Tibial nerve (tissue), 4 donors: ENCODE measurements around the gene EFNB1. TPM values are rescaled to one million over a fixed set of nuclear protein-coding genes. Genes with fewer than 3 reads are reported as not detected.

ENCODE experiments used
- DNase-seq, 2 donors: peaks; one replicate each; pipeline ENCODE4 v3.0.0-alpha.2; 2019; ENCODE audit warnings: low spot score in 2 of 2
- H3K27ac ChIP-seq, 4 donors: fragments of 200-600 bp; sonication (generic) in 3 of 4; one replicate each; pipeline ENCODE4 v1.5.1; 2017 to 2019; ENCODE audit warnings: mild to moderate bottlenecking in 1 of 4
- H3K27me3 ChIP-seq, 2 donors: fragments of 200-600 bp; sonication (generic) in 1 of 2; one replicate each; pipeline versions ENCODE4 v1.5.1 to v1.6.0; 2017 to 2019
- H3K36me3 ChIP-seq, 3 donors: fragments of 200-600 bp; sonication (generic); one replicate each; pipeline ENCODE4 v1.5.1; 2018 to 2019
- H3K4me1 ChIP-seq, 4 donors: fragments of 200-600 bp; sonication (generic) in 3 of 4; one replicate each; pipeline ENCODE4 v1.5.1; 2017 to 2019
- H3K4me3 ChIP-seq, 4 donors: fragments of 200-600 bp; sonication (generic) in 3 of 4; one replicate each; pipeline ENCODE4 v1.5.1; 2017 to 2019; ENCODE audit warnings: mild to moderate bottlenecking in 1 of 4, moderate library complexity in 1 of 4
- H3K9me3 ChIP-seq, 4 donors: fragments of 200-600 bp; sonication (generic) in 3 of 4; one replicate each; pipeline ENCODE4 v1.5.1; 2017 to 2019
- EP300 ChIP-seq, 2 donors: sonication (generic); formaldehyde crosslinking; IDR thresholded peaks; one replicate each; pipeline ENCODE4 v1.6.1; 2017; ENCODE audit warnings: antibody characterized with exemption in 2 of 2, mild to moderate bottlenecking in 1 of 2
- POLR2A ChIP-seq, 2 donors: fragments of 450-650 bp; IDR thresholded peaks; one replicate each; pipeline ENCODE4 v1.6.1; 2017; ENCODE audit warnings: antibody characterized with exemption in 2 of 2, mild to moderate bottlenecking in 2 of 2, moderate library complexity in 2 of 2
- WGBS, 2 donors: methylation state at CpG; one replicate each; pipeline ENCODE4 v1.1.5; 2018; 5-methylcytosine and 5-hydroxymethylcytosine counted together
- total RNA-seq, 4 donors: library from RNA; depleted of rRNA; stranded (reverse); fragments of >200 nt; gene quantifications; one replicate each; pipeline ENCODE4 v1.1.0, GENCODE V29; 2016
- TF ChIP-seq, protein P1 (sequence below), 5 experiments: fragments of 200-600 bp in 3 of 5; fragments of 450-650 bp in 2 of 5; sonication (generic) in 3 of 5; IDR thresholded peaks; one replicate each; pipeline ENCODE4 v1.5.1; 2016 to 2019; ENCODE audit warnings: antibody characterized with exemption in 5 of 5, mild to moderate bottlenecking in 3 of 5, moderate library complexity in 2 of 5

The EFNB1 gene
- total RNA-seq, 4 donors from 2014 or later: 74.4 to 127 (median 106) TPM

- no peaks in the 10 kb centered on the region for H3K9me3 ChIP-seq
- peaks cover 0 to 3% of the 10 kb centered on the region in 2 donors for H3K27me3 ChIP-seq
- DNase-seq: no peak
- 61 to 68% methylated on average over 3 to 7 of the region's 7 CpGs for WGBS, 2 donors
- peaks cover 0 to 37% (median 6%) of the 10 kb centered on the region in 4 donors for H3K4me1 ChIP-seq
- H3K27ac ChIP-seq: peak overlapping the region in 2 of 4 donors; percentile 41 to 43
- TF ChIP-seq POLR2A (IDR thresholded peaks at IDR 0.05) (no peak), EP300 (IDR thresholded peaks at IDR 0.05) (no peak)
- TF ChIP-seq, protein P1, sequence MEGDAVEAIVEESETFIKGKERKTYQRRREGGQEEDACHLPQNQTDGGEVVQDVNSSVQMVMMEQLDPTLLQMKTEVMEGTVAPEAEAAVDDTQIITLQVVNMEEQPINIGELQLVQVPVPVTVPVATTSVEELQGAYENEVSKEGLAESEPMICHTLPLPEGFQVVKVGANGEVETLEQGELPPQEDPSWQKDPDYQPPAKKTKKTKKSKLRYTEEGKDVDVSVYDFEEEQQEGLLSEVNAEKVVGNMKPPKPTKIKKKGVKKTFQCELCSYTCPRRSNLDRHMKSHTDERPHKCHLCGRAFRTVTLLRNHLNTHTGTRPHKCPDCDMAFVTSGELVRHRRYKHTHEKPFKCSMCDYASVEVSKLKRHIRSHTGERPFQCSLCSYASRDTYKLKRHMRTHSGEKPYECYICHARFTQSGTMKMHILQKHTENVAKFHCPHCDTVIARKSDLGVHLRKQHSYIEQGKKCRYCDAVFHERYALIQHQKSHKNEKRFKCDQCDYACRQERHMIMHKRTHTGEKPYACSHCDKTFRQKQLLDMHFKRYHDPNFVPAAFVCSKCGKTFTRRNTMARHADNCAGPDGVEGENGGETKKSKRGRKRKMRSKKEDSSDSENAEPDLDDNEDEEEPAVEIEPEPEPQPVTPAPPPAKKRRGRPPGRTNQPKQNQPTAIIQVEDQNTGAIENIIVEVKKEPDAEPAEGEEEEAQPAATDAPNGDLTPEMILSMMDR (IDR thresholded peaks at IDR 0.05): no peak
- H3K36me3 ChIP-seq: no peaks in the 10 kb centered on the region
- no peak overlapping the region for H3K4me3 ChIP-seq
Observed at GRCh38 chrX:68834371-68835103, 5.7 kb downstream of the EFNB1 start.

DNA sequence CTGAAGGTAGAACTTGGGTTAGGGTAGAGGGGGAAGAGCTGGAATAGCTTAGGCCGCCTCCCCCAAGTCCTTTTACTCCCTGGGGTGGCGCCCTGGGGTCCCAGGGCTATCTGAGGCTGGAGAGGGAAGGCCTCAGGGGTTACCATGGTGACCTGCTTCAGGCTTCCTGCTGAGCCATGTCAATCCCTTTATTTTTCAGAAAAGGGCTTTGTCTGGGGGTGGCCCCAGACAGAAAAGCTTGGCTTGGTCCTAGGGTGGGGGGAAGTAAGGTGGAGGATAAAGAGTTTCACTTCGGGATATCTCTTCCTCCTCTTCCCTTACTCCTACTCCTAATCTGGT lies 6.3 kb downstream of the EFNB1 start:
- Histone ChIP-seq H3K27ac (peak overlapping the region in 1 of 4 donors; percentile 43), H3K4me3 (no peak overlapping the region), H3K36me3 (peaks cover 0 to 5% (median 0%) of the 10 kb centered on the region in 3 donors), H3K9me3 (no peaks in the 10 kb centered on the region), H3K27me3 (peaks cover 0 to 3% of the 10 kb centered on the region in 2 donors), H3K4me1 (peaks cover 0 to 37% (median 6%) of the 10 kb centered on the region in 4 donors)
- DNase-seq: no peak
- TF ChIP-seq POLR2A (IDR thresholded peaks at IDR 0.05) (no peak), EP300 (IDR thresholded peaks at IDR 0.05) (no peak)
- TF ChIP-seq, protein P1 (IDR thresholded peaks at IDR 0.05): no peak
- 59 to 60% methylated on average over 3 of the region's 3 CpGs for WGBS, 2 donors

- peaks cover 0 to 9% (median 0%) of the 10 kb centered on the region in 3 donors for H3K36me3 ChIP-seq
- TF ChIP-seq EP300 (IDR thresholded peaks at IDR 0.05): no peak
- TF ChIP-seq, protein P1 (IDR thresholded peaks at IDR 0.05): no peak
- no peak for TF ChIP-seq POLR2A (IDR thresholded peaks at IDR 0.05)
- peaks cover 0 to 37% (median 6%) of the 10 kb centered on the region in 4 donors for H3K4me1 ChIP-seq
- H3K27me3 ChIP-seq: peaks cover 0 to 3% of the 10 kb centered on the region in 2 donors
- WGBS, 2 donors: 68 to 77% methylated on average over 5 of the region's 5 CpGs
- no peak for DNase-seq
- H3K9me3 ChIP-seq: no peaks in the 10 kb centered on the region
- no peak overlapping the region for H3K4me3 ChIP-seq
- H3K27ac ChIP-seq: peak overlapping the region in 1 of 4 donors; percentile 43
Observed at GRCh38 chrX:68835468-68835867, 6.6 kb downstream of the EFNB1 start.

- peaks cover 0 to 51% (median 6%) of the 10 kb centered on the region in 4 donors for H3K4me1 ChIP-seq
- H3K9me3 ChIP-seq: no peaks in the 10 kb centered on the region
- H3K4me3 ChIP-seq: no peak overlapping the region
- no peak overlapping the region for H3K27ac ChIP-seq
- peaks cover 0 to 17% (median 0%) of the 10 kb centered on the region in 3 donors for H3K36me3 ChIP-seq
- WGBS, 2 donors: 60 to 66% methylated on average over 3 of the region's 3 CpGs
- no peak for DNase-seq
- TF ChIP-seq, protein P1 (IDR thresholded peaks at IDR 0.05): no peak
- TF ChIP-seq POLR2A (IDR thresholded peaks at IDR 0.05): no peak
- TF ChIP-seq EP300 (IDR thresholded peaks at IDR 0.05): no peak
- peaks cover 0 to 3% of the 10 kb centered on the region in 2 donors for H3K27me3 ChIP-seq
Observed at GRCh38 chrX:68837119-68837518, 8.3 kb downstream of the EFNB1 start.

GRCh38 chrX:68838571-68838910 lies 9.7 kb downstream of the EFNB1 start:
- Histone ChIP-seq H3K4me3 (no peak overlapping the region), H3K4me1 (peaks cover 0 to 60% (median 4%) of the 10 kb centered on the region in 4 donors), H3K36me3 (peaks cover 0 to 17% (median 0%) of the 10 kb centered on the region in 3 donors), H3K27ac (no peak overlapping the region), H3K9me3 (no peaks in the 10 kb centered on the region), H3K27me3 (peaks cover 0 to 3% of the 10 kb centered on the region in 2 donors)
- 70 to 81% methylated on average over 5 to 8 of the region's 8 CpGs for WGBS, 2 donors
- DNase-seq: no peak
- TF ChIP-seq POLR2A (IDR thresholded peaks at IDR 0.05) (no peak), EP300 (IDR thresholded peaks at IDR 0.05) (no peak)
- TF ChIP-seq, protein P1 (IDR thresholded peaks at IDR 0.05): no peak
